Activated naive CD4-positive, alpha-beta T cell treated with anti-CD3 and anti-CD28 coated beads, Interleukin-2, amount 50 U/mL, for 24 hours (primary cell): Measurements from ENCODE around the gene CXCL11.

Experiments used
- H3K27ac Mint-ChIP-seq: one replicate; pipeline ENCODE4 v1.8.0; 2021; ENCODE audit warnings: mild to moderate bottlenecking, mixed read lengths
- H3K27me3 Mint-ChIP-seq: one replicate; pipeline ENCODE4 v1.8.0; 2021; ENCODE audit warnings: mixed read lengths
- H3K36me3 Mint-ChIP-seq: one replicate; pipeline ENCODE4 v1.8.0; 2021; ENCODE audit warnings: mixed read lengths
- H3K4me1 Mint-ChIP-seq: one replicate; pipeline ENCODE4 v1.8.0; 2021; ENCODE audit warnings: mixed read lengths
- H3K4me3 Mint-ChIP-seq: one replicate; pipeline ENCODE4 v1.8.0; 2021; ENCODE audit warnings: mild to moderate bottlenecking, mixed read lengths
- H3K9me3 Mint-ChIP-seq: one replicate; pipeline ENCODE4 v1.8.0; 2021; ENCODE audit warnings: mixed read lengths

Gene CXCL11

GRCh38 chr4:75997946-75998345 is 37.9 kb downstream of the CXCL11 start:
- H3K27me3 Mint-ChIP-seq: peaks cover 1% of the 10 kb centered on the region
- no peaks in the 10 kb centered on the region for H3K36me3 Mint-ChIP-seq
- H3K27ac Mint-ChIP-seq: no peak overlapping the region
- H3K4me1 Mint-ChIP-seq: no peaks in the 10 kb centered on the region
- H3K9me3 Mint-ChIP-seq: no peaks in the 10 kb centered on the region
- no peak overlapping the region for H3K4me3 Mint-ChIP-seq

- Mint-ChIP-seq H3K27me3 (no peaks in the 10 kb centered on the region), H3K36me3 (no peaks in the 10 kb centered on the region), H3K27ac (no peak overlapping the region), H3K4me3 (no peak overlapping the region), H3K9me3 (no peaks in the 10 kb centered on the region), H3K4me1 (no peaks in the 10 kb centered on the region)
These were observed 38.8 kb downstream of the CXCL11 start for GRCh38 chr4:75997081-75997480.

- Mint-ChIP-seq H3K4me3 (no peak overlapping the region), H3K9me3 (no peaks in the 10 kb centered on the region), H3K36me3 (no peaks in the 10 kb centered on the region), H3K27me3 (no peaks in the 10 kb centered on the region), H3K4me1 (peaks cover 9% of the 10 kb centered on the region), H3K27ac (no peak overlapping the region)
These were observed 40.1 kb downstream of the CXCL11 start for GRCh38 chr4:75995727-75996126.

GRCh38 chr4:75992462-75992861 is 43.4 kb downstream of the CXCL11 start:
- Mint-ChIP-seq H3K27me3 (no peaks in the 10 kb centered on the region), H3K4me1 (peaks cover 9% of the 10 kb centered on the region), H3K9me3 (no peaks in the 10 kb centered on the region), H3K36me3 (peaks cover 9% of the 10 kb centered on the region), H3K4me3 (no peak overlapping the region), H3K27ac (no peak overlapping the region)

GRCh38 chr4:75989846-75990528 is 45.9 kb downstream of the CXCL11 start:
- H3K27me3 Mint-ChIP-seq: no peaks in the 10 kb centered on the region
- H3K27ac Mint-ChIP-seq: peak overlapping the region; percentile 85
- peaks cover 9% of the 10 kb centered on the region for H3K4me1 Mint-ChIP-seq
- H3K4me3 Mint-ChIP-seq: peak overlapping the region; percentile 92
- peaks cover 9% of the 10 kb centered on the region for H3K36me3 Mint-ChIP-seq
- H3K9me3 Mint-ChIP-seq: no peaks in the 10 kb centered on the region

GRCh38 chr4:75985116-75985515 is 50.8 kb downstream of the CXCL11 start:
- Mint-ChIP-seq H3K9me3 (no peaks in the 10 kb centered on the region), H3K36me3 (peaks cover 18% of the 10 kb centered on the region), H3K27me3 (no peaks in the 10 kb centered on the region), H3K27ac (no peak overlapping the region), H3K4me3 (no peak overlapping the region), H3K4me1 (no peaks in the 10 kb centered on the region)
